K562 (cell line): ENCODE measurements around the gene HPS3. TPM values are rescaled to one million over a fixed set of nuclear protein-coding genes. Genes with fewer than 3 reads are reported as not detected.

Source experiments
- ATAC-seq: fragments of 200-7000 bp; cut with Tn5 transposase; 3 replicates; pipeline ENCODE4 v1.9.1; 2020; ENCODE audit warnings: moderate library complexity
- BruUV-seq: library from RNA; stranded (reverse); fragments of 400-500 nt; replicated peaks from 2 replicates; lab custom pipeline; 2021; lab: Mats Ljungman, UMichigan
- CTCF ChIA-PET: fragments of 300-600 bp; formaldehyde crosslinking; extraction: SDS; loops from one replicate; lab custom pipeline; 2021; ENCODE audit warnings: low intra/inter-chr PET ratio; lab: Yijun Ruan, JAX
- POLR2A ChIA-PET: fragments of 300-600, 350-650 bp; sonication (Branson Sonifier 250); formaldehyde crosslinking; extraction: SDS; loops from one replicate; lab custom pipeline; 2021; ENCODE audit warnings: antibody characterized with exemption, inconsistent platforms; lab: Yijun Ruan, JAX
- DNase-seq, 4 experiments: peaks; one replicate each; pipeline versions ENCODE4 v3.0.0 to v3.0.0-alpha.2; 2011 to 2018; ENCODE audit warnings: low spot score in 3 of 4, mixed read lengths in 3 of 4; ENCODE audit errors: extremely low read depth in 1 of 4
- FAIRE-seq: peaks from 2 replicates; lab custom pipeline; 2011; peaks lifted over from hg19 to GRCh38; lab: Jason Lieb, UNC
- H2AFZ ChIP-seq: 2 replicates; pipeline ENCODE4 v1.6.0; 2011; ENCODE audit warnings: low read depth, low read length, control low read depth, inconsistent platforms
- H3K27ac ChIP-seq: fragments of 200-600 bp; 3 replicates; pipeline ENCODE4 v1.8.0; 2011; ENCODE audit warnings: low read depth, mild to moderate bottlenecking, control low read depth, inconsistent platforms, low read length, moderate library complexity, mixed read lengths; ENCODE audit errors: extremely low read depth
- H3K27me3 ChIP-seq, 2 experiments: fragments of 300-600 bp in 1 of 2; 2 replicates in 1 of 2; 3 replicates in 1 of 2; pipeline versions ENCODE4 v1.6.0 to v1.8.0; 2011; ENCODE audit warnings: inconsistent platforms in 2 of 2, low read length in 2 of 2, mild to moderate bottlenecking in 1 of 2, mixed read lengths in 1 of 2, moderate library complexity in 1 of 2; ENCODE audit not compliant: control insufficient read depth in 2 of 2, insufficient read depth in 2 of 2
- H3K36me3 ChIP-seq: fragments of 300-600 bp; 3 replicates; pipeline ENCODE4 v1.8.0; 2011; ENCODE audit warnings: mild to moderate bottlenecking, low read length, inconsistent platforms; ENCODE audit not compliant: control insufficient read depth, insufficient read depth
- H3K4me1 ChIP-seq, 2 experiments: fragments of 200-600 bp in 1 of 2; replicated peaks in 1 of 2; 2 replicates in 1 of 2; 3 replicates in 1 of 2; pipeline versions ENCODE4 v1.5.1 to v1.8.0; 2011; ENCODE audit warnings: inconsistent platforms in 2 of 2, low read length in 2 of 2, mild to moderate bottlenecking in 1 of 2, mixed read lengths in 1 of 2, moderate library complexity in 1 of 2; ENCODE audit not compliant: control insufficient read depth in 2 of 2, insufficient read depth in 2 of 2
- H3K4me2 ChIP-seq: 2 replicates; pipeline ENCODE4 v1.6.1; 2011; ENCODE audit warnings: low read length, control low read depth, inconsistent platforms, mixed read lengths; ENCODE audit not compliant: insufficient read depth
- H3K4me3 ChIP-seq: fragments of 200-600 bp; sonication (generic), shearing (Covaris generic); 2 replicates; pipeline ENCODE4 v1.5.1; 2016; ENCODE audit warnings: control low read depth, inconsistent platforms
- H3K79me2 ChIP-seq: fragments of 200-600 bp; 3 replicates; pipeline ENCODE4 v1.8.0; 2011; ENCODE audit warnings: low read length, inconsistent platforms; ENCODE audit not compliant: control insufficient read depth, insufficient read depth
- H3K9ac ChIP-seq, 2 experiments: 2 replicates each; pipeline versions ENCODE4 v1.6.0 to v1.6.1; 2011; ENCODE audit warnings: low read depth in 2 of 2, low read length in 2 of 2, control low read depth in 1 of 2, inconsistent platforms in 1 of 2, mild to moderate bottlenecking in 1 of 2, mixed read lengths in 1 of 2; ENCODE audit not compliant: insufficient read depth in 1 of 2
- H3K9me1 ChIP-seq: one replicate; pipeline ENCODE4 v1.6.0; 2011; ENCODE audit warnings: inconsistent platforms, mild to moderate bottlenecking, low read length, moderate library complexity; ENCODE audit not compliant: control insufficient read depth, insufficient read depth
- H3K9me3 ChIP-seq: replicated peaks from 2 replicates; pipeline ENCODE4 v1.5.1; 2011; ENCODE audit warnings: low read depth, low read length, inconsistent platforms; ENCODE audit not compliant: control insufficient read depth, insufficient read depth
- H4K20me1 ChIP-seq: replicated peaks from 2 replicates; pipeline ENCODE4 v1.6.1; 2011; ENCODE audit warnings: low read length, inconsistent platforms, mixed read lengths; ENCODE audit not compliant: control insufficient read depth, insufficient read depth
- HNRNPK ChIP-seq: fragments of 200-400 bp; formaldehyde crosslinking; IDR thresholded peaks from one replicate; pipeline ENCODE4 v1.6.1; 2018; ENCODE audit warnings: mild to moderate bottlenecking, low read depth, low read length; ENCODE audit not compliant: poor library complexity, severe bottlenecking
- PPARD ChIP-seq: fragments of 250-450 bp; sonication (Bioruptor Pico); IDR thresholded peaks from 2 replicates; pipeline ENCODE4 v1.8.0; 2022; ENCODE audit warnings: inconsistent platforms, mild to moderate bottlenecking, moderate library complexity
- SNRNP70 ChIP-seq: fragments of 200-400 bp; formaldehyde crosslinking; optimal IDR thresholded peaks from 2 replicates; pipeline ENCODE3; 2017; ENCODE audit warnings: low read depth, low read length
- SPI1 ChIP-seq: IDR thresholded peaks from 2 replicates; pipeline ENCODE4 v1.6.1; 2011; ENCODE audit warnings: low read depth, low read length, control low read depth, borderline replicate concordance
- ZNF408 ChIP-seq: fragments of 250-450 bp; sonication (Bioruptor Pico); IDR thresholded peaks from 2 replicates; pipeline ENCODE4 v1.4.0; 2020; ENCODE audit warnings: low read depth, mild to moderate bottlenecking, moderate library complexity
- WGBS: fragments of 100-300 bp; shearing (Covaris generic); methylation state at CpG from one replicate; pipeline ENCODE4 v1.1.6; 2016; ENCODE audit warnings: low coverage, mixed read lengths; ENCODE audit not compliant: insufficient coverage; ENCODE audit errors: missing lambda C conversion rate; 5-methylcytosine and 5-hydroxymethylcytosine counted together
- in situ Hi-C: fragments of 300-500 bp; cut with MboI; formaldehyde crosslinking; loops from 4 replicates; pipeline ENCODE4 v1.15.0; 2018; ENCODE audit warnings: inconsistent platforms, mixed read lengths
- intact Hi-C: fragments of 100-400 bp; cut with micrococcal nuclease; formaldehyde crosslinking; loops from 2 replicates; pipeline ENCODE4 v1.14.2; 2022
- polyA plus RNA-seq, 8 experiments: library from polyadenylated mRNA; depleted of rRNA in 4 of 8; stranded (reverse) in 5 of 8; unstranded in 3 of 8; fragments of >200 nt; fragmentation: Nextera tagmentation in 2 of 8; fragmentation: Illumina TruSeq in 1 of 8; extraction: Ambion mirVana in 2 of 8; extraction: Trizol in 1 of 8; gene quantifications; 2 replicates each; pipeline versions ENCODE4 v1.2.1 to v1.2.3, GENCODE V29; 2011 to 2014; ENCODE audit warnings: inconsistent platforms in 1 of 8, missing spikeins in 1 of 8
- total RNA-seq, 7 experiments: library from RNA; depleted of rRNA in 6 of 7; stranded (reverse); fragments of >200 nt in 6 of 7; fragmentation: Illumina TruSeq in 2 of 7; extraction: Trizol in 2 of 7; gene quantifications; 2 replicates each; pipeline versions ENCODE4 v1.2.1 to v1.2.3, GENCODE V29; 2011 to 2021; ENCODE audit warnings: low replicate concordance in 1 of 7
- TF ChIP-seq, protein P1 (sequence below): sonication (generic); formaldehyde crosslinking; IDR thresholded peaks from 2 replicates; pipeline ENCODE4 v1.4.0; 2020; ENCODE audit warnings: mild to moderate bottlenecking, missing genetic modification reagents
- TF ChIP-seq, protein P2 (sequence below): IDR thresholded peaks from 2 replicates; pipeline ENCODE4 v1.6.1; 2011; ENCODE audit warnings: borderline replicate concordance, low read depth, mild to moderate bottlenecking, moderate library complexity, low read length; ENCODE audit not compliant: insufficient read depth, poor library complexity, severe bottlenecking
- TF ChIP-seq, protein P3 (sequence below), 2 experiments: fragments of 450-650 bp in 1 of 2; sonication (generic) in 1 of 2; formaldehyde crosslinking in 1 of 2; IDR thresholded peaks; 2 replicates each; pipeline versions ENCODE4 v1.7.1 to v1.9.0; 2016 to 2022; ENCODE audit warnings: inconsistent platforms in 1 of 2, mild to moderate bottlenecking in 1 of 2, missing genetic modification reagents in 1 of 2

Gene HPS3
- total and polyA plus RNA-seq, 9 of the 15 experiments (the other 6 are each of a cell fraction or from before 2014, with no cell fraction given), result 1.2 to 11.3 (median 7.6) TPM

DNA sequence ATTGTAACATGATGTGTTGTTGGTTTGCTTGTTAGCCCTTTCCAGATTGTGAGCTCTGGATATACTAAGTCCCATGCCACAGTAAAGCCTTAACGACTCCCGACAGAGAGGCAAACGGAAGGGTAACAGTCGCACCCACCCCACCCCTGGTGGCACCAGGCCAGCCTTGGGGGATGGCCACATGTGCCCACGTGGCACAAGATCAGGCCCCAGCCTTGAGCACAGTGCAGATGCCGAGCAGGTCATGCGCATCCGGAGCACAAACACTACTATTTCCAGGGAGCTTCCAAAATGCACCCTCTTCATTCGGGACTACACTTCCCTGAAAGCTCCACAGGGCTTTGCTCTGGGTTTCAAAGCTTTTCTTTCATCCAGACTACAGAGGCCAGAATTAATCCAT is 10.7 kb upstream of the HPS3 start:
- BruUV-seq, result no TSS peak
- peaks cover 0 to 4% of the 10 kb centered on the region in 2 experiments; a peak in 1 of 5 replicates for H3K27me3 ChIP-seq
- CTCF ChIA-PET, result interaction anchor here (9.6 kb wide), 1 partner anchor 154 kb away, joined by 210 read pairs; no protein-coding TSS in a partner anchor
- intact Hi-C loops (no loop called here), in situ Hi-C loops (loop anchor here (5.0 to 10.0 kb wide), 2 partner anchors 154 to 366 kb away; no protein-coding TSS in a partner anchor)
- H3K9me3 ChIP-seq, result no peaks in the 10 kb centered on the region
- H2AFZ ChIP-seq, result no peak overlapping the region
- no peak overlapping the region for H3K9ac ChIP-seq
- DNase-seq, result no peak
- 23% methylated on average over 9 of the region's 9 CpGs for WGBS
- no peak overlapping the region for H3K4me3 ChIP-seq
- no peak for ATAC-seq
- no peak overlapping the region for H3K4me2 ChIP-seq
- FAIRE-seq, result no peak
- H3K4me1 ChIP-seq, result no peaks in the 10 kb centered on the region
- no peak overlapping the region for H3K27ac ChIP-seq
- POLR2A ChIA-PET, result interaction anchor here (2.1 kb wide), 1 partner anchor 11 kb away, joined by 12 read pairs; the partner anchor contains the start of gene HPS3
- H3K79me2 ChIP-seq, result no peaks in the 10 kb centered on the region
- no peaks in the 10 kb centered on the region for H3K36me3 ChIP-seq
- H3K9me1 ChIP-seq, result no peaks in the 10 kb centered on the region
- no peaks in the 10 kb centered on the region for H4K20me1 ChIP-seq
- TF ChIP-seq SNRNP70 (no peak), ZNF408 (CRISPR knock-in tag) (no peak), HNRNPK (no peak), PPARD (CRISPR knock-in tag) (no peak), SPI1 (no peak)
- TF ChIP-seq, protein P1, sequence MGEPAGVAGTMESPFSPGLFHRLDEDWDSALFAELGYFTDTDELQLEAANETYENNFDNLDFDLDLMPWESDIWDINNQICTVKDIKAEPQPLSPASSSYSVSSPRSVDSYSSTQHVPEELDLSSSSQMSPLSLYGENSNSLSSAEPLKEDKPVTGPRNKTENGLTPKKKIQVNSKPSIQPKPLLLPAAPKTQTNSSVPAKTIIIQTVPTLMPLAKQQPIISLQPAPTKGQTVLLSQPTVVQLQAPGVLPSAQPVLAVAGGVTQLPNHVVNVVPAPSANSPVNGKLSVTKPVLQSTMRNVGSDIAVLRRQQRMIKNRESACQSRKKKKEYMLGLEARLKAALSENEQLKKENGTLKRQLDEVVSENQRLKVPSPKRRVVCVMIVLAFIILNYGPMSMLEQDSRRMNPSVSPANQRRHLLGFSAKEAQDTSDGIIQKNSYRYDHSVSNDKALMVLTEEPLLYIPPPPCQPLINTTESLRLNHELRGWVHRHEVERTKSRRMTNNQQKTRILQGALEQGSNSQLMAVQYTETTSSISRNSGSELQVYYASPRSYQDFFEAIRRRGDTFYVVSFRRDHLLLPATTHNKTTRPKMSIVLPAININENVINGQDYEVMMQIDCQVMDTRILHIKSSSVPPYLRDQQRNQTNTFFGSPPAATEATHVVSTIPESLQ (CRISPR knock-in tag), result no peak
- TF ChIP-seq, protein P2, sequence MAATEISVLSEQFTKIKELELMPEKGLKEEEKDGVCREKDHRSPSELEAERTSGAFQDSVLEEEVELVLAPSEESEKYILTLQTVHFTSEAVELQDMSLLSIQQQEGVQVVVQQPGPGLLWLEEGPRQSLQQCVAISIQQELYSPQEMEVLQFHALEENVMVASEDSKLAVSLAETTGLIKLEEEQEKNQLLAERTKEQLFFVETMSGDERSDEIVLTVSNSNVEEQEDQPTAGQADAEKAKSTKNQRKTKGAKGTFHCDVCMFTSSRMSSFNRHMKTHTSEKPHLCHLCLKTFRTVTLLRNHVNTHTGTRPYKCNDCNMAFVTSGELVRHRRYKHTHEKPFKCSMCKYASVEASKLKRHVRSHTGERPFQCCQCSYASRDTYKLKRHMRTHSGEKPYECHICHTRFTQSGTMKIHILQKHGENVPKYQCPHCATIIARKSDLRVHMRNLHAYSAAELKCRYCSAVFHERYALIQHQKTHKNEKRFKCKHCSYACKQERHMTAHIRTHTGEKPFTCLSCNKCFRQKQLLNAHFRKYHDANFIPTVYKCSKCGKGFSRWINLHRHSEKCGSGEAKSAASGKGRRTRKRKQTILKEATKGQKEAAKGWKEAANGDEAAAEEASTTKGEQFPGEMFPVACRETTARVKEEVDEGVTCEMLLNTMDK, result no peak
- TF ChIP-seq, protein P3, sequence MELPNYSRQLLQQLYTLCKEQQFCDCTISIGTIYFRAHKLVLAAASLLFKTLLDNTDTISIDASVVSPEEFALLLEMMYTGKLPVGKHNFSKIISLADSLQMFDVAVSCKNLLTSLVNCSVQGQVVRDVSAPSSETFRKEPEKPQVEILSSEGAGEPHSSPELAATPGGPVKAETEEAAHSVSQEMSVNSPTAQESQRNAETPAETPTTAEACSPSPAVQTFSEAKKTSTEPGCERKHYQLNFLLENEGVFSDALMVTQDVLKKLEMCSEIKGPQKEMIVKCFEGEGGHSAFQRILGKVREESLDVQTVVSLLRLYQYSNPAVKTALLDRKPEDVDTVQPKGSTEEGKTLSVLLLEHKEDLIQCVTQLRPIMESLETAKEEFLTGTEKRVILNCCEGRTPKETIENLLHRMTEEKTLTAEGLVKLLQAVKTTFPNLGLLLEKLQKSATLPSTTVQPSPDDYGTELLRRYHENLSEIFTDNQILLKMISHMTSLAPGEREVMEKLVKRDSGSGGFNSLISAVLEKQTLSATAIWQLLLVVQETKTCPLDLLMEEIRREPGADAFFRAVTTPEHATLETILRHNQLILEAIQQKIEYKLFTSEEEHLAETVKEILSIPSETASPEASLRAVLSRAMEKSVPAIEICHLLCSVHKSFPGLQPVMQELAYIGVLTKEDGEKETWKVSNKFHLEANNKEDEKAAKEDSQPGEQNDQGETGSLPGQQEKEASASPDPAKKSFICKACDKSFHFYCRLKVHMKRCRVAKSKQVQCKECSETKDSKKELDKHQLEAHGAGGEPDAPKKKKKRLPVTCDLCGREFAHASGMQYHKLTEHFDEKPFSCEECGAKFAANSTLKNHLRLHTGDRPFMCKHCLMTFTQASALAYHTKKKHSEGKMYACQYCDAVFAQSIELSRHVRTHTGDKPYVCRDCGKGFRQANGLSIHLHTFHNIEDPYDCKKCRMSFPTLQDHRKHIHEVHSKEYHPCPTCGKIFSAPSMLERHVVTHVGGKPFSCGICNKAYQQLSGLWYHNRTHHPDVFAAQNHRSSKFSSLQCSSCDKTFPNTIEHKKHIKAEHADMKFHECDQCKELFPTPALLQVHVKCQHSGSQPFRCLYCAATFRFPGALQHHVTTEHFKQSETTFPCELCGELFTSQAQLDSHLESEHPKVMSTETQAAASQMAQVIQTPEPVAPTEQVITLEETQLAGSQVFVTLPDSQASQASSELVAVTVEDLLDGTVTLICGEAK (IDR thresholded peaks at IDR 0.05), result no peak
- TF ChIP-seq, protein P3 (CRISPR knock-in tag; IDR thresholded peaks at IDR 0.05), result no peak
